RPMI7951 (cell line): Measurements from ENCODE around the gene TMEM131L. TPM values are rescaled to one million over a fixed set of nuclear protein-coding genes. Genes with fewer than 3 reads are reported as not detected.

Experiments
- DNase-seq: peaks from one replicate; pipeline ENCODE4 v3.0.0-alpha.2; 2012; ENCODE audit warnings: low read depth
- total RNA-seq: library from RNA; depleted of rRNA; stranded (reverse); fragments of >200 nt; shearing (Covaris generic); gene quantifications from 2 replicates; pipeline ENCODE4 v1.2.3, GENCODE V29; 2014

Gene TMEM131L
- total RNA-seq, 1 experiment from 2014 or later, result 11.7 TPM

GRCh38 chr4:153476829-153477574, 10.8 kb downstream of the TMEM131L start:
- DNase-seq, result no peak

GRCh38 chr4:153479101-153479500, 12.9 kb downstream of the TMEM131L start:
- no peak for DNase-seq

GRCh38 chr4:153480704-153481103, 14.5 kb downstream of the TMEM131L start:
- no peak for DNase-seq

- no peak for DNase-seq
These were observed 15.3 kb downstream of the TMEM131L start for GRCh38 chr4:153481478-153481877.

- no peak for DNase-seq
These were observed 17.6 kb downstream of the TMEM131L start for GRCh38 chr4:153483432-153484418.

GRCh38 chr4:153485359-153485758, 19.2 kb downstream of the TMEM131L start:
- DNase-seq, result no peak

- DNase-seq, result no peak
These were observed 19.7 kb downstream of the TMEM131L start for GRCh38 chr4:153485860-153486259.

GRCh38 chr4:153486281-153487151, 20.4 kb downstream of the TMEM131L start:
- peak; percentile 58 for DNase-seq

- DNase-seq, result peak; percentile 72
These were observed 22.1 kb downstream of the TMEM131L start for GRCh38 chr4:153488006-153488891.

- DNase-seq, result no peak
These were observed 23.8 kb downstream of the TMEM131L start for GRCh38 chr4:153489856-153490558.

GRCh38 chr4:153490985-153491483, 24.9 kb downstream of the TMEM131L start:
- DNase-seq, result no peak

GRCh38 chr4:153494562-153494961, 28.4 kb downstream of the TMEM131L start:
- no peak for DNase-seq

- no peak for DNase-seq
These were observed 29.5 kb downstream of the TMEM131L start for GRCh38 chr4:153495480-153496193.

GRCh38 chr4:153497091-153497531, 31.0 kb downstream of the TMEM131L start:
- no peak for DNase-seq

GRCh38 chr4:153497988-153498967, 32.1 kb downstream of the TMEM131L start:
- DNase-seq, result no peak

- DNase-seq, result peak; percentile 54
These were observed 32.8 kb downstream of the TMEM131L start for GRCh38 chr4:153499005-153499404.

- no peak for DNase-seq
These were observed 35.4 kb downstream of the TMEM131L start for GRCh38 chr4:153501578-153501977.

- DNase-seq, result no peak
These were observed 36.4 kb downstream of the TMEM131L start for GRCh38 chr4:153502584-153502983.
